Mucosa of stomach (tissue), 1 donor: ENCODE data around the gene TLCD3B.

ENCODE experiments used
- H3K27me3 ChIP-seq: one replicate; pipeline ENCODE4 v1.7.0; 2013; ENCODE audit warnings: mild to moderate bottlenecking, low read length; ENCODE audit not compliant: control insufficient read depth, insufficient read depth
- H3K36me3 ChIP-seq: one replicate; pipeline ENCODE4 v1.7.0; 2013; ENCODE audit warnings: low read length; ENCODE audit not compliant: control insufficient read depth, insufficient read depth
- H3K4me1 ChIP-seq: one replicate; pipeline ENCODE4 v1.7.0; 2013; ENCODE audit warnings: mild to moderate bottlenecking, low read length; ENCODE audit not compliant: control insufficient read depth, insufficient read depth
- H3K4me3 ChIP-seq: one replicate; pipeline ENCODE4 v1.7.0; 2013; ENCODE audit warnings: low read length
- H3K9ac ChIP-seq: one replicate; pipeline ENCODE4 v1.7.0; 2013; ENCODE audit warnings: mild to moderate bottlenecking, low read length, moderate library complexity
- H3K9me3 ChIP-seq: one replicate; pipeline ENCODE4 v1.7.0; 2013; ENCODE audit warnings: mild to moderate bottlenecking, low read length, moderate library complexity; ENCODE audit not compliant: control insufficient read depth
- donor health status: Pancreatic carcinoma.

The TLCD3B gene

GRCh38 chr16:30005341-30006094 lies 25.6 kb downstream of the TLCD3B start:
- H3K4me3 ChIP-seq: no peak overlapping the region
- no peaks in the 10 kb centered on the region for H3K36me3 ChIP-seq
- H3K4me1 ChIP-seq: peaks cover 8% of the 10 kb centered on the region
- H3K27me3 ChIP-seq: peaks cover 30% of the 10 kb centered on the region
- no peaks in the 10 kb centered on the region for H3K9me3 ChIP-seq
- no peak overlapping the region for H3K9ac ChIP-seq

GRCh38 chr16:30004811-30005242 lies 26.2 kb downstream of the TLCD3B start:
- H3K27me3 ChIP-seq: peaks cover 23% of the 10 kb centered on the region
- no peak overlapping the region for H3K9ac ChIP-seq
- H3K36me3 ChIP-seq: no peaks in the 10 kb centered on the region
- H3K9me3 ChIP-seq: no peaks in the 10 kb centered on the region
- peaks cover 3% of the 10 kb centered on the region for H3K4me1 ChIP-seq
- H3K4me3 ChIP-seq: no peak overlapping the region

- Histone ChIP-seq H3K27me3 (peaks cover 18% of the 10 kb centered on the region), H3K9me3 (no peaks in the 10 kb centered on the region), H3K36me3 (no peaks in the 10 kb centered on the region), H3K4me3 (no peak overlapping the region), H3K9ac (no peak overlapping the region), H3K4me1 (peaks cover 3% of the 10 kb centered on the region)
These were observed 26.7 kb downstream of the TLCD3B start for GRCh38 chr16:30004424-30004776.

GRCh38 chr16:30003670-30004423 lies 27.2 kb downstream of the TLCD3B start:
- Histone ChIP-seq H3K9ac (no peak overlapping the region), H3K9me3 (no peaks in the 10 kb centered on the region), H3K27me3 (peaks cover 13% of the 10 kb centered on the region), H3K4me3 (no peak overlapping the region), H3K4me1 (peaks cover 3% of the 10 kb centered on the region), H3K36me3 (no peaks in the 10 kb centered on the region)

GRCh38 chr16:30002614-30003346 lies 28.3 kb downstream of the TLCD3B start:
- H3K9ac ChIP-seq: no peak overlapping the region

GRCh38 chr16:30000735-30001631 lies 30.1 kb downstream of the TLCD3B start:
- Histone ChIP-seq H3K9me3 (no peaks in the 10 kb centered on the region), H3K4me3 (no peak overlapping the region), H3K36me3 (no peaks in the 10 kb centered on the region), H3K27me3 (no peaks in the 10 kb centered on the region), H3K9ac (no peak overlapping the region), H3K4me1 (peaks cover 10% of the 10 kb centered on the region)

More at GRCh38 chr16:30002614-30003346, 28.3 kb downstream of the TLCD3B start:
- H3K4me1 ChIP-seq: peaks cover 3% of the 10 kb centered on the region
- H3K9me3 ChIP-seq: no peaks in the 10 kb centered on the region
- no peak overlapping the region for H3K4me3 ChIP-seq
- H3K36me3 ChIP-seq: no peaks in the 10 kb centered on the region
- peaks cover 4% of the 10 kb centered on the region for H3K27me3 ChIP-seq

- no peaks in the 10 kb centered on the region for H3K9me3 ChIP-seq
- no peak overlapping the region for H3K9ac ChIP-seq
- H3K4me3 ChIP-seq: no peak overlapping the region
- no peaks in the 10 kb centered on the region for H3K27me3 ChIP-seq
- H3K36me3 ChIP-seq: no peaks in the 10 kb centered on the region
- peaks cover 10% of the 10 kb centered on the region for H3K4me1 ChIP-seq
These were observed 31.5 kb downstream of the TLCD3B start for GRCh38 chr16:29999605-30000004.

GRCh38 chr16:29996766-29997250 lies 34.3 kb downstream of the TLCD3B start:
- Histone ChIP-seq H3K4me1 (peaks cover 17% of the 10 kb centered on the region), H3K4me3 (peak overlapping the region; percentile 69), H3K27me3 (no peaks in the 10 kb centered on the region), H3K9ac (peak overlapping the region; percentile 87), H3K36me3 (no peaks in the 10 kb centered on the region), H3K9me3 (no peaks in the 10 kb centered on the region)

GRCh38 chr16:29995911-29996765 lies 34.9 kb downstream of the TLCD3B start, which contains the start of gene INO80E:
Gene INO80E, plus strand, starts transcription at chr16:29996241. Its CDS starts 70 bp downstream, at chr16:29996311.
- Histone ChIP-seq H3K36me3 (no peaks in the 10 kb centered on the region), H3K27me3 (no peaks in the 10 kb centered on the region), H3K4me1 (peaks cover 17% of the 10 kb centered on the region), H3K9ac (peak within 1 kb of the TSS; percentile 87), H3K4me3 (peak within 1 kb of the TSS; percentile 85), H3K9me3 (no peaks in the 10 kb centered on the region)

- Histone ChIP-seq H3K4me1 (peaks cover 21% of the 10 kb centered on the region), H3K9me3 (no peaks in the 10 kb centered on the region), H3K36me3 (no peaks in the 10 kb centered on the region), H3K4me3 (peak within 1 kb of the TSS; percentile 85), H3K27me3 (no peaks in the 10 kb centered on the region), H3K9ac (peak within 1 kb of the TSS; percentile 87)
These were observed 35.7 kb downstream of the TLCD3B start, which contains the start of gene HIRIP3 for GRCh38 chr16:29995324-29995910. Gene HIRIP3, minus strand, starts transcription at chr16:29995617. Its CDS starts 12 bp downstream, at chr16:29995605.
